ENCODE data around the gene VWA1.
"Not testable (repeated sequence)": the region's sequence is repeated elsewhere in the genome, so short reads cannot be mapped to it uniquely, and the experiment has no call there.

Gene VWA1

DNA sequence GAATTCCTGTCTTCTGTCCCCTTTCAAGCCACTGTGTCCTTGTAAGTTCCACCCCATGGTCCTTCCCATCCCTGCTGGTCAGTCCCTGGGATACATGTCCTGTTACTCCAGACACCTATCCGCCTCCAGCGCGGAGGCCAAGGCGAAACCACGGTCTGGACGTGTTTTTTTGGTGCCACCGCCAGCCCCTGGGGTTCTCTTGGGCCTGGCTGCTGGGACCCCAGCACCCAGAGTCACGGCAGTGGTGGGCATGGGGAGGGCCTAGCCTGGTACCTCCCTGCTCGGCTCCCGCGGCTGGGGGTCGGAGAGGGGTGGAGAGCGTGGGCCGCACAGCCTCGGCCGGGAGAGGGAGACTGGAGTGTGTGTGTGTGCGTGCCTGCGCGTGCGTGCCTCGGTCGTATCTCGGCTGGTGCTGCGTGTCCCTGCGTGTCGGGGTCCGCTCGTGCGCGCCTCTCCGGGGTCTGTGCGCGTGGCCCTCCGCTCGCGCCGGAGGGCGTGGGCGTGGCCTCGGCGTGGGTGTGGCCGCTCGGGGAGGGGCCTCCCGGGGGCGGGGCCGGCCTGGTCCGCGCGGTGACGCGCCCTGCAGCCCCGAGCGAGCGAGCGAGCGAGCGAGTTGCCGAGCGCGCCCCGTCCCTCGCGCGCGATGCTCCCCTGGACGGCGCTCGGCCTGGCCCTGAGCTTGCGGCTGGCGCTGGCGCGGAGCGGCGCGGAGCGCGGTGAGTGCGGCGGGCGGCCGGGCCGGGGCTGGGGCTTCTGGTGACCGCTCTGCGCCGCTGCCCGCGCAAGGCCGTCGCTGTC, at the start of gene VWA1:
Gene VWA1, plus strand, starts transcription at position 585 of the 798 bp plus-strand sequence. Its CDS starts 59 bp downstream, at position 644.
- peak; percentile 62 for DNase-seq

DNA sequence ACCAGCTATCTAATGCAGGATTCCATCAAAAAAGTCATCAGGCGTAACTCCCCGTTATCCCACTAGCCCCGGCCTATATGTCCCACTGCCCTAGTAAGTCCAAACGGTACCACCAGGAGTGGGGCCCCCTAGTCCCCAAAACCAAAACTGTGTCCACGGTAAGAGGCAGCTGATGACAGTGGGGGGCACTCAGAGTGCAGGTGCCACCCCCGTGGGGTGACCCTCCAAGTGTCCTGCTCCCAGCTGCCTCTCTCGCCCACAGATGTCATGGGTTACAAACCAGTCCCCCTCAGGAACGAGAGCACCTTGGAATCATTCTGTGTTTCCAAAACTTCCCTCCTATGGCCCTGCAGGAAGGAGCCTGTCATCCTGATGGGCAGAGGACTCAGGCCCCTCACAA, 49.6 kb upstream of the VWA1 start:
- no peak for DNase-seq

DNA sequence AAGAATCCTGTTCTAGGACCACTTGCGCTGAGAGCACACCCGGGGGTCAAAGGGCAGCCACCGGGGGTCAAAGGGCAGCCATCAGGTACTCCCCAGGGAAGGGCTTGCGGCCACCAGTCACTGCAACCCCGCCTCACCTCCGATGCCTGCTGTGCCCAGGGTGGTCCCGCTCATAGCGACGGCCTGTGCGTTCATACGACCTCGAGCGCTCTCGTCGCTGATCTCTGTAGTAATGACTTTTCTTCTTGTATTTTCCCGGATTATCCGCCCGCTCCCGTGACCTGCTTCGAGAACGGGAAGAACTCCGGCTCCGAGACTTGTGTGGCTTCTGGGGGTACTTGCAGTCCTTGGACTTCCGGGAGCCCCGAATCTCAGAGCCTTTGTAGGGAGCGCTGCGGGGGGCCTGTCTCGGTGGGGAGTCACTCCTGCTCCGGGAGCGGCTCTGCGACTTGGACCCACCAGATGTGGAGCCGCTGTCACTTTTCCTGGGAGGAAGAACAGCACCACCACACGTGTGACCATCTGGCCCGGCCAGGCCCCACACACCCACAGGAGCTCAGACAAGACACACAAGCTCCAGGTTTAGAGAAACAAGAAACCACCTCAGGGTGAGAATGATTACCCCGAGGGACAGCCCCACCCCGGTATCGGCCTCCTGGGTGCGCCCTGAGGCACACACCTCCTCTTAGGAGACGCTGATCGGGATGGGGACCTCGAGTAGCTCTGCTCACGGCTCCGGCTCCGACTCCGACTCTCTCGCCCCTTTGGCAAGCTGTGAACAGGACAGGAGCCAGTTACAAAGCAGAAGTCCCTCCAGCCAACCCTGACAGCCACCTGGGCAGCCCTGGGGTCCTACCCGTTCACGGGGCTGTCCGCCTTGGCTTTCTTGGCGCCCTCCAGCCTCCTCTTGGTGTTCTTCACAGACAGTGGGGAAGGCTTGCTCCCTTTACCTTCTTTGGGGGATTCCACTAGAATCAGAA, 48.1 kb upstream of the VWA1 start:
- no peak for DNase-seq

DNA sequence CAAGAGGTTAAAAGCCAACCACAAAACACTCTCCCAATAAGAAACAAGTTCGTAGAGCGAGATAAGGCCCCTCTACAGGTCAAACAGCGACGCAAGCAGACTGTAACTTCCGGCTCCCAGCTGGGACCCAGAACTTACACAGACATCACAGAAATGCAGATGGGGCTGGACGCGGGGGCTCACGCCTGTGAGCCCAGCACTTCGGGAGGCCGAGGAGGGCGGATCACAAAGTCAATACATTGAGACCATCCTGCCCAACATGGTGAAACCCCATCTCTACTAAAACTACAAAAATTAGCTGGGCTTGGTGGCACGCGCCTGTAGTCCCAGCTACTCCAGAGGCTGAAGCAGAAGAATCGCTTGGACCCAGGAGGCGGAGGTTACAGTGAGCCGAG, 47.4 kb upstream of the VWA1 start:
- no peak for DNase-seq

DNA sequence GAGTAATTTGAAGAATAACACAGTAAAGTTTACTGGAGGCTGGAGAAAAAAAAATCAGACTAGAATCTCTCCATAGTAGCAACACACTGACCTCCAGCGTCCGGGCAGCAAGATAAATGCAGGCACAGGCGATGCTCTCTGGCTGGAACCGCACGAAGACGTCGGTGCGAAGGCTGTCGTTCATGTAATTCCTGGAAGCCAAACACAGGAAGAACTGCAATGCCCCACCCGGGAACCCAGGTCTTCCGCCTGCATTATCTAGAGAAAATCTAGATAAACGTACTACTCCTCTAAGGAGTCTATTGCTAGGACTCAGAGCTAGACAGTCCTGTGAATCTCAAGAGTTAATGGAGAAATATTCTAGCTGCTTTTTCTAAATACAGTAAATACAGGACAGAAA, 44.8 kb upstream of the VWA1 start:
- no peak for DNase-seq

DNA sequence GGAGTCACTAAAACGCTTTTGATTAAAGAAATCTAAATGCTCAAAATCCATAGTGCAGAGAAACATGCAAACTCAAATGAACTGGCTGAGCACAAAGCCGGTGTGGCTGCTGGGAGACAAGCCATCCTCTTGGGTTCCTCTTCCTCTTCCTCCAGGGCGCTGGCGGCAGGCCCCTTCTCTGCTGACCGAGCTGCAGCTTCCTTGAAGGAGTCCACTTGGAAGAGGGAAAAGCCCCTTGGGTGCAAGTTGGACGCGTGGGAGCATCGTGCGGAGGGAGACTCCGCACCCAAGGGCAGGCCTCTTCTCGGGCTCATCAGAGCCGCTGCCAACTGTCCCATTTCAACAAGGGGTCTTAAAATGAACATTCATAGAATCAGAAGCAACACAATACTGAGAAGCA, 44.3 kb upstream of the VWA1 start:
- no peak for DNase-seq

DNA sequence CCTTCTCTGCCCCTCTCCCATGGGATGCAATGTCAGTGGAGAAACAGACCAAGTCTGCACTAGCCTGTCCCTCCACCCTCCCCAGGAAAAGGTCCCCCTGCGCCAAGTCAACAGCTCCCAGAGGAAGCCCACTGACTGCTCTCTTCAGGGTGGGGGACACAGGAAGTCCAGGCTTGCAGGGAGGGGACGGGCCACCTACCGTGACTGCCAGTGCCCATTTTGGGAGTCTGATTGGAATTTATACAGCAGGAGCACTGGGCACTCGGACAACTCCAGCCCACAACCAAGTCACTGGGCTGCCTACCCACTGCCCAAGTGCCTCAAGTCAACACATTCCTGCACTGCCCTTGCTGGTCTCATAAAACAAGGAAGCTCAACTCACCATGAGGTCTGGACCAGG, 42.5 kb upstream of the VWA1 start:
- no peak for DNase-seq

DNA sequence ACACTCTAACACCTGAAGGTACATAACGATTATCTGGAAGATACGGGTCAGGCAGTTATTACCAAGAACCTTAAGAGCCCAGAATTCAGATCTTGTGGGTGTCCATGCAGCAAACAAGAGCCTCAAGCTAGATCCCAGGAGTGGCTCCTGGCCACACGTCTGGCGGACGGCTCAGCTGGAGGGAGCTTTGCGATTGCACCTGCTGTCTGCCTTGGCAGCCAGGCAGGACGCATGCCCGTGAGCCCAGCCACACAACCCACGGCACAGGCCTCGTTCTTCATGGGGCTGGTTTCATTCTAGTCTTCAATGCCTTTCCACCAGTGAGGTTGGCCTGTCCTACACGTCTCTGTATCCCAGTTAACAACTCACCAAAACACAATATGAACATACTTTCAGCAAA, 42.1 kb upstream of the VWA1 start:
- no peak for DNase-seq

DNA sequence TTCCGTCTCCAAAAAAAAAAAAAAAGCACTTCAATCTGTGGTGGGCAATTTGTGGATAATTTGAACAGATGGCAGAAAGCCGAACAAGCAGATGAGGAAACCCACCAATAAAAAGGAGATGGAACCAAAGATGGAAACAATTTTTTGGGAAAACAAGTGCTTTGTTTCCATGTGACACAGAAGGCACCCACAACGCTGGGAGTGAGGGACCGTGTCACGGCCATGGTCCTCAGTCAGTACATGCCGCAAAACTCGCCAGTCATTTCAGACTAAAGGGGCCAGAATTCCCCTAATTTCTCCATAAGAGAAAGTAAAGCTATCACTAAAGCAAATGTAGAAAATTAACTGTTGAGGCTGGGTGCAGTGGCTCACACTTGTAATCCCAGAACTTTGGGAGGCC, 41.4 kb upstream of the VWA1 start:
- no peak for DNase-seq

DNA sequence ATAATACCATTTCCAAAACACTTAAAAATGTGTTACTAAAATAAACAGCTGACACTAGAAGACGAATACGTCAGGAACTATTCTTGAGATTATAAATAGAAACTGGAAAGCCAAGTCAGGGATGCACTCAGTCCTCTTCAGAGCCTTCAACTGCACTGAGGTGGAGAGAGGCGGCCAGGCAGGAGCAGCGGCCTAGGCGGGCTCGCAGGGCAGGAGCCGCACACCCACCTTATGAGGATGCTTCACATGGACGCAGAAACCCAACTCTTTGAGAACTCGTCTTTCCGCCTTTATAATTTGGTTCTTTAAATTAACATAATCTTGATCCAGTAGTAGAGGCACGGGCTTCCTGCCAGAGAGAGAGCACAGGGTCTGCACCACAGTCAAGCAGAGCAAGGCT, 40.3 kb upstream of the VWA1 start:
- no peak for DNase-seq

DNA sequence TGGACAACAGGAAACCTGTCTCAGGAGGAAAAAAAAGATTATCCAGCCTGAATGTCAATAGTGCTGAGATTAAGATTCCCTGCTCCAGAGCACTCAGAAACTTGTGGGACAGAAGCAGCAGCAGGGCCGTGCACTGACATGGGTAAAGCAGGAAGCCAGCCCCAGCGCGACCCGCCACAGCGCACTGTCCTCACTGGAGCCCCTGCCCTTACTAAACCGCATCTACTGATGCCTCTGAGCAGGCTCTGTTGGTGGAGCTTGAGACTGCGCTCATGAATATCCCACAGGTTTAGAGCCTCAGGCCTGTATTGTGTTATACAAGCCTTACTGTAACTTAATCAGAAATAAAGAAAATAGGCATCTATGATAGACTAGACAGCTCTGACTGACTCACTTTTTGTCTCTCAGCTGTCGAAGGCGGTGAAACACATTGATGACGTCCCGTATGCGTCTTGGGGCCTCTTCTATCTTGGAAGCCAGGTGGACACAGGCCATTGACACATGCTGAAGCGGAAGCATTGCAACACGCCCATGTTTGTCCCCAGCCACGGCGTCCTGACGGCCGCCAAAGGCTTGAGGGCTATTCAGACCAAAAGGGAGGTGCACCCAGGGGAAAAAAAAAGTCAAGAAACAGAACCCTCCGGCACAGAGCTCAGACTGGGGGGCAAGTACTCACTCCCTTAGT, 37.5 kb upstream of the VWA1 start:
- DNase-seq, result no peak

DNA sequence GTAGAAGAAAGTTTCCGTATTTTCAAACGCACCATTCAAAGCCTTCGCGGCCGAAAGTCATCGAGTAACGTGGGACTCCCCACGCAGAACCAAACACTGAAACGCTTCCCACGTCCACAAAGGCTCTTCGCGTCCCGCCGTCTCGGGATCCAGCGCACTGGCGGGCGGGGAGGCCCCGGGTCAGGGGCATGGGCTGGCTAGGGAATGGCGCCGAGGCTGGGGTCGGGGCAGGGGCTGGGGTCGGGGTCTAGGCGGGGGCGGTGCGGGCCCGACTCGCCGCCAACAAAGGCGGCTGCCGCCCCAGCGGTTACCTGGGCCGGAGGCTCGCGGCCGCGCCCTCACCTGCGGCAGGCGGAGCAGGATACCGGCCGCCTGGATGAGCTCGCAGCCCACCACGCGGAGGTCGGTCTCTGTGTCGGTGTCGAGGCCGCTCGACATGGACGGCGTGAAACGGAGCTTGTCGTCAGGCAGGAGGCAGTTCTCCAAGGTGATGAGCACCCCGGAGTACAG, 36.8 kb upstream of the VWA1 start:
- DNase-seq, result no peak

- peak; percentile 99 for DNase-seq
Observed at GRCh38 chr1:1399187-1399871, 36.2 kb upstream of the VWA1 start, which contains the start of gene CCNL2. CCNL2 (minus strand) TSS chr1:1399335; CDS start chr1:1399306, 29 bp downstream.

DNA sequence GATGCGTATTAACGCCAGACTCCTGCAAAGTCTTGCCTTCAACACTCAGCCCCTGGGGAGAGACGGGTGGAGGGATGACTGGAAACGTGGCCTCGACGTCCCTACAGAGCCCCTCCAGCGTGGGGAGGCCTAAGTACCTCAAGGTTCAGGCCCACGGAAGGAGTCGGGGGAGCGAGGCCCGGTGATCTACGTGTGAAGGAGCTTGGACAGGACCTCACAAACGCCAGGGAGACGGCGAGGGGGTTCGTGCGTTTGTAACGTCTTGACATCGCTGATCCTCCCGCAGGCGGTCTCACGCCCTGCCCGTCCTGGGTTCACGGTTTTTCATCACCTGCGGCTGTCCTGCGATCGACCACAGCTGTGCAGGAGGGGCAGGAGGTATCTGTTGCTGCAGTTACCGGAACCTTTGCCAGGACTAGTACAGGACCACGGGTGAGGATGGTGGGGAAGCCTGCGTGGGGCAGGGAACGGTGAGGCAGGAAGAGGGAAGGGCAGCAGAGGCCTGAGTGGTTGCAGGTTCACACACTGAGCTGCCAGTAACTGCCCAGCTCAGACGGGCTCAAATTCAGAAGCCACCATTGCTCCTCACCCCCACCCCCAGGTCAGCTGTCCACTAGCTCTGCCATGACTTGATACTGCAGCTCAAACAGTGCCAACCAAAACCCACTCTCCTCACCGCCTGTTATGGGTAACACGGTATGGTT, 35.5 kb upstream of the VWA1 start:
- DNase-seq, result no peak

- no peak for DNase-seq
Observed at GRCh38 chr1:1400576-1401456, 34.7 kb upstream of the VWA1 start.

GRCh38 chr1:1401457-1402010, 34.0 kb upstream of the VWA1 start:
- DNase-seq, result no peak

DNA sequence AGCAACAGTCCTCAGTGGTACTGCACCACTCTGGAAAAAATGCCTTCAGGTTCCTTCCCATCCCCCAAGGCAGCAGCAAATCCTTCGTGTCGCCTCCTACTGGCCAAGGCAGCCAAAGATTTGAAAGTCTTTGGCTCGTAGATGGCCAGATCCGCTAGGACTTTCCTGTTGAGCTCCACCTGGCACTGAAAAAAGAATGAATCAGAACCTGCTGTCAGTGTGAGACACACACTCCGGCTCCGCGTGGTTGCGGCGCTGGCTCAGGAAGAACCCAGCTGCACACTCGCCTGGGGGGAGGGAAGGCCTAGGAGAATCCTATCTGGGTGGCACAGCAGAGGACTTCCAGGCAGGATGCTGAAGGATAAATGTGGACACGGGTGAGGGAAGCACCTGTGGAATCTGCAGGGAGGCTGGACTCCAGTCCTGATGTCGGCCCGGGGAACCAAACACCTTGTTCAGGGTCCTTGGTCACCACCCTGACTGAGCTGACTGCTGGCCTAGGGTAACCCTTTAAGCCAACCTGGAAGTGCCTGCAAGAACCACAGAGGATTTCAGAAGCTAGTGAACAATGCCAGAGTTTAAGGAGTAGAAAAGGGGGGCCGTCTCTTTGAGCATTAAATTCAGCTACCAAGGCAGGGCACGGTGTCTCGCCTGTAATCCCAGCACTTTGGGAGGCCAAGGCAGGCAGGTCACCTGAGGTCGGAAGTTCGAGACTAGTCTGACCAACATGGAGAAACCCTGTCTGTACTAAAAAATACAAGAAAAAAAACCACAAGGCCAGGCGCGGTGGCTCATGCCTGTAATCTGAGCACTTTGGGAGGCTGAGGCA, 33.2 kb upstream of the VWA1 start:
- peak; percentile 27 for DNase-seq

GRCh38 chr1:1402901-1403392, 32.5 kb upstream of the VWA1 start:
- DNase-seq, result not testable (repeated sequence)

- no peak for DNase-seq
Observed at GRCh38 chr1:1403653-1404052, 31.8 kb upstream of the VWA1 start.

All from CD4-positive, alpha-beta T cell treated with Interleukin-6 for 4 hours (primary cell).